Neural cell (in vitro differentiated cells): ENCODE data around the gene JMJD4. TPM values are rescaled to one million over a fixed set of nuclear protein-coding genes. Genes with fewer than 3 reads are reported as not detected.

Source experiments
- H2AFZ ChIP-seq: fragments of 200-600, 300-800 bp; sonication (generic), shearing (Covaris generic); 2 replicates; pipeline ENCODE4 v1.6.0; 2014; ENCODE audit warnings: low read depth, mild to moderate bottlenecking, antibody characterized with exemption, low read length, moderate library complexity
- H3F3A ChIP-seq: fragments of 200-600 bp; shearing (Covaris generic); 2 replicates; pipeline ENCODE4 v1.6.1; 2016; ENCODE audit warnings: mild to moderate bottlenecking, moderate library complexity, mixed read lengths, antibody characterized with exemption, low read length; ENCODE audit not compliant: insufficient read depth, poor library complexity, severe bottlenecking
- H3K27ac ChIP-seq: fragments of 200-600, 300-800 bp; sonication (generic), shearing (Covaris generic); 2 replicates; pipeline ENCODE4 v1.5.1; 2014; ENCODE audit warnings: mild to moderate bottlenecking, low read length, moderate library complexity
- H3K27me3 ChIP-seq: fragments of 300-800, 200-600 bp; sonication (generic), shearing (Covaris generic); 2 replicates; pipeline ENCODE4 v1.6.0; 2014; ENCODE audit warnings: mild to moderate bottlenecking, low read depth, low read length, moderate library complexity; ENCODE audit not compliant: insufficient read depth
- H3K36me3 ChIP-seq: fragments of 300-800, 200-600 bp; sonication (generic), shearing (Covaris generic); 2 replicates; pipeline ENCODE4 v1.5.1; 2014; ENCODE audit warnings: mild to moderate bottlenecking, antibody characterized with exemption, low read length, moderate library complexity; ENCODE audit not compliant: insufficient read depth
- H3K4me2 ChIP-seq: fragments of 300-800, 200-600 bp; sonication (generic), shearing (Covaris generic); 2 replicates; pipeline ENCODE4 v1.6.0; 2014; ENCODE audit warnings: mild to moderate bottlenecking, low read length
- H3K4me3 ChIP-seq: fragments of 300-800, 200-600 bp; sonication (generic), shearing (Covaris generic); 2 replicates; pipeline ENCODE4 v1.5.1; 2014; ENCODE audit warnings: mild to moderate bottlenecking, low read length, moderate library complexity
- H3K79me2 ChIP-seq: fragments of 200-600 bp; shearing (Covaris generic); replicated peaks from 2 replicates; pipeline ENCODE4 v1.6.0; 2014; ENCODE audit warnings: mild to moderate bottlenecking, low read length, moderate library complexity; ENCODE audit not compliant: insufficient read depth
- H3K9ac ChIP-seq: fragments of 300-800, 200-600 bp; sonication (generic), shearing (Covaris generic); 2 replicates; pipeline ENCODE4 v1.6.1; 2016; ENCODE audit warnings: mild to moderate bottlenecking, low read length, mixed read lengths
- H3K9me2 ChIP-seq: fragments of 200-600 bp; shearing (Covaris generic); 2 replicates; pipeline ENCODE4 v1.6.1; 2016; ENCODE audit warnings: mild to moderate bottlenecking, low read length, mixed read lengths; ENCODE audit not compliant: insufficient read depth
- H3K9me3 ChIP-seq: fragments of 200-600, 300-800 bp; sonication (generic), shearing (Covaris generic); 2 replicates; pipeline ENCODE4 v1.6.1; 2016; ENCODE audit warnings: mild to moderate bottlenecking, mixed run types, low read length, moderate library complexity, mixed read lengths
- H4K20me1 ChIP-seq: fragments of 200-600 bp; shearing (Covaris generic); 2 replicates; pipeline ENCODE4 v1.6.1; 2016; ENCODE audit warnings: mild to moderate bottlenecking, mixed run types; ENCODE audit not compliant: insufficient read depth
- EP300 ChIP-seq: fragments of 450-650 bp; conservative IDR thresholded peaks from 2 replicates; pipeline ENCODE4 v1.6.1; 2014; ENCODE audit warnings: antibody characterized with exemption, mild to moderate bottlenecking, moderate library complexity; ENCODE audit not compliant: poor library complexity, severe bottlenecking
- EZH2 ChIP-seq: fragments of 200-600, 300-800 bp; shearing (Covaris generic), sonication (generic); IDR thresholded peaks from 2 replicates; pipeline ENCODE4 v1.6.1; 2014; ENCODE audit warnings: antibody characterized with exemption, low read length, borderline replicate concordance, mild to moderate bottlenecking; ENCODE audit not compliant: insufficient read depth, poor library complexity, severe bottlenecking
- MXI1 ChIP-seq: fragments of 450-650 bp; conservative IDR thresholded peaks from 2 replicates; pipeline ENCODE4 v1.6.1; 2014; ENCODE audit warnings: antibody characterized with exemption, mild to moderate bottlenecking; ENCODE audit not compliant: poor library complexity, severe bottlenecking
- POLR2AphosphoS5 ChIP-seq: IDR thresholded peaks from 2 replicates; pipeline ENCODE4 v1.6.1; 2012
- RAD21 ChIP-seq: fragments of 450-650 bp; conservative IDR thresholded peaks from 2 replicates; pipeline ENCODE4 v1.6.1; 2014; ENCODE audit warnings: antibody characterized with exemption, mild to moderate bottlenecking, moderate library complexity
- REST ChIP-seq: IDR thresholded peaks from 2 replicates; pipeline ENCODE4 v1.6.1; 2012; ENCODE audit warnings: borderline replicate concordance
- SMC3 ChIP-seq: fragments of 450-650 bp; conservative IDR thresholded peaks from 2 replicates; pipeline ENCODE4 v1.6.1; 2014; ENCODE audit warnings: antibody characterized with exemption, mild to moderate bottlenecking, moderate library complexity; ENCODE audit not compliant: poor library complexity
- TAF1 ChIP-seq: IDR thresholded peaks from 2 replicates; pipeline ENCODE4 v1.6.1; 2012; ENCODE audit warnings: low read depth
- polyA plus RNA-seq: library from polyadenylated mRNA; depleted of rRNA; stranded (reverse); fragments of >200 nt; gene quantifications from 2 replicates; pipeline ENCODE4 v1.2.3, GENCODE V29; 2014
- TF ChIP-seq, protein P1 (sequence below): fragments of 450-650 bp; IDR thresholded peaks from 2 replicates; pipeline ENCODE4 v1.5.1; 2014; ENCODE audit warnings: antibody characterized with exemption, mild to moderate bottlenecking, moderate library complexity; ENCODE audit not compliant: poor library complexity, severe bottlenecking

Gene JMJD4
- polyA plus RNA-seq, 1 donor from 2014 or later: 17.2 TPM

DNA sequence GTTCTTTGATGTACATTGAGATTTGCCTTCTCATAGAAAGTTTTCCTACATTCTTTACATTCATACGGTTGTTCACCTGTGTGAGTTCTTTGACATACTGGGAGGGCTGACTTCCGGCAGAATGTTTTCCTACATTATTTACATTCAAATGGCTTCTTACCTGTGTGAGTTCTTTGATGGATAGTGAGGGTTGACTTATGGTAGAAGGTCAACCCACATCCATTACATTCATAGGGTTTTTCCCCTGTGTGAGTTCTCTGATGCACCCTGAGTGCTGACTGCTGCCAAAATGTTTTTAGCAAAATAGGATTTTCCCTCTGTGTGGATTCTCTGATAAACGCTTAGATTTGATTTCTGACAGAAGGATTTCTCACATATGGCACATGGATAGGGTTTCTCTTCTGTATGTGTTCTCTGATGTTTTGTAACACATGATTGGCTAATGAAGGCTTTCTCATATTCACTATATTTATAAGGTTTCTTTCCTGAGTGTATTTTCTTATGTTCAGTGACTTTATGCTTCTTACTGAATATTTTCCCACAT lies 37.7 kb downstream of the JMJD4 start:
- no peaks in the 10 kb centered on the region for H4K20me1 ChIP-seq
- H3K4me2 ChIP-seq: no peak overlapping the region
- H3K27ac ChIP-seq: no peak overlapping the region
- no peak overlapping the region for H2AFZ ChIP-seq
- no peaks in the 10 kb centered on the region for H3K36me3 ChIP-seq
- H3K9me2 ChIP-seq: no peaks in the 10 kb centered on the region
- TF ChIP-seq REST (no peak), MXI1 (no peak), POLR2AphosphoS5 (no peak), SMC3 (no peak), EP300 (no peak), EZH2 (no peak), RAD21 (no peak), TAF1 (no peak)
- TF ChIP-seq, protein P1, sequence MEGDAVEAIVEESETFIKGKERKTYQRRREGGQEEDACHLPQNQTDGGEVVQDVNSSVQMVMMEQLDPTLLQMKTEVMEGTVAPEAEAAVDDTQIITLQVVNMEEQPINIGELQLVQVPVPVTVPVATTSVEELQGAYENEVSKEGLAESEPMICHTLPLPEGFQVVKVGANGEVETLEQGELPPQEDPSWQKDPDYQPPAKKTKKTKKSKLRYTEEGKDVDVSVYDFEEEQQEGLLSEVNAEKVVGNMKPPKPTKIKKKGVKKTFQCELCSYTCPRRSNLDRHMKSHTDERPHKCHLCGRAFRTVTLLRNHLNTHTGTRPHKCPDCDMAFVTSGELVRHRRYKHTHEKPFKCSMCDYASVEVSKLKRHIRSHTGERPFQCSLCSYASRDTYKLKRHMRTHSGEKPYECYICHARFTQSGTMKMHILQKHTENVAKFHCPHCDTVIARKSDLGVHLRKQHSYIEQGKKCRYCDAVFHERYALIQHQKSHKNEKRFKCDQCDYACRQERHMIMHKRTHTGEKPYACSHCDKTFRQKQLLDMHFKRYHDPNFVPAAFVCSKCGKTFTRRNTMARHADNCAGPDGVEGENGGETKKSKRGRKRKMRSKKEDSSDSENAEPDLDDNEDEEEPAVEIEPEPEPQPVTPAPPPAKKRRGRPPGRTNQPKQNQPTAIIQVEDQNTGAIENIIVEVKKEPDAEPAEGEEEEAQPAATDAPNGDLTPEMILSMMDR: no peak
- peaks cover 12% of the 10 kb centered on the region for H3K9me3 ChIP-seq
- H3K79me2 ChIP-seq: no peaks in the 10 kb centered on the region
- H3K4me3 ChIP-seq: no peak overlapping the region
- no peak overlapping the region for H3K9ac ChIP-seq
- no peaks in the 10 kb centered on the region for H3K27me3 ChIP-seq
- no peaks in the 10 kb centered on the region for H3F3A ChIP-seq

- H3K79me2 ChIP-seq: no peaks in the 10 kb centered on the region
Measured at GRCh38 chr1:227685807-227686206, 49.3 kb downstream of the JMJD4 start.

More at GRCh38 chr1:227685807-227686206, 49.3 kb downstream of the JMJD4 start:
- Histone ChIP-seq H3K4me3 (no peak overlapping the region), H3K9me2 (no peaks in the 10 kb centered on the region), H4K20me1 (no peaks in the 10 kb centered on the region), H3K9me3 (peaks cover 7% of the 10 kb centered on the region), H3K27ac (no peak overlapping the region), H3K9ac (no peak overlapping the region), H3K4me2 (no peak overlapping the region), H3K36me3 (no peaks in the 10 kb centered on the region), H2AFZ (no peak overlapping the region), H3F3A (no peaks in the 10 kb centered on the region), H3K27me3 (no peaks in the 10 kb centered on the region)
- TF ChIP-seq MXI1 (no peak), TAF1 (no peak), SMC3 (no peak), POLR2AphosphoS5 (no peak), EP300 (no peak), REST (no peak), RAD21 (no peak), EZH2 (no peak)
- TF ChIP-seq, protein P1: no peak
